ENCODE results near the gene SLC7A7. TPM values are rescaled to one million over a fixed set of nuclear protein-coding genes. Genes with fewer than 3 reads are reported as not detected.
"Not testable (repeated sequence)": the region's sequence is repeated elsewhere in the genome, so short reads cannot be mapped to it uniquely, and the experiment has no call there.

The SLC7A7 gene
- total RNA-seq, 1 donor from 2014 or later: 157 TPM

- no peak overlapping the region for H3K27ac ChIP-seq
- no peaks in the 10 kb centered on the region for H3K9me3 ChIP-seq
- H3K36me3 ChIP-seq: no peaks in the 10 kb centered on the region
- intact Hi-C loops (cut with DNase I): no loop called here
- H3K4me1 ChIP-seq: peaks cover 9% of the 10 kb centered on the region
- DNase-seq (no peak), ATAC-seq (no peak)
- no peak overlapping the region for H3K4me3 ChIP-seq
- no peaks in the 10 kb centered on the region for H3K27me3 ChIP-seq (ENCODE audit: low read depth)
- no peak for TF ChIP-seq CTCF (IDR thresholded peaks at IDR 0.05)
These were observed 20.7 kb downstream of the SLC7A7 start for GRCh38 chr14:22794551-22794951.

- H3K27me3 ChIP-seq (ENCODE audit: low read depth): no peaks in the 10 kb centered on the region
- DNase-seq: no peak
- intact Hi-C loops (cut with DNase I): no loop called here
These were observed 21.3 kb downstream of the SLC7A7 start for GRCh38 chr14:22793976-22794375.

DNA sequence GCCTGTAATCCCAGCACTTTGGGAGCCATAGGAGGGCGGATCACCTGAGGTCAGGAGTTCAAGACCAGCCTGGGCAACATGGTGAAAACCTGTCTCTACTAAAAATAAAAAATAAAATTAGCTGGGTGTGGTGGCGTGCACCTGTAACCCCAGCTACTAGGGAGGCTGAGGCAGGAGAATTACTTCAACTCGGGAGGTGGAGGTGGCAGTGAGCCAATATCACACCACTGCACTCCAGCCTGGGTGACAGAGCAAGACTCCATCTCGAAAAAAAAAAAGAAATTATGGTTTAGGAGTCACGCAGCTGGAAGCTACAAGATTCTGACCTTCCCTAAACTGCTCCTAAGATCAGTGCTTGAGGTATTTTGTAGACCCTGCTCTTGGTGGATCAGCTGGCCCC lies 21.7 kb downstream of the SLC7A7 start:
- H3K36me3 ChIP-seq; ATAC-seq; DNase-seq; H3K27me3 ChIP-seq (ENCODE audit: low read depth); H3K4me3 ChIP-seq; H3K27ac ChIP-seq; intact Hi-C loops (cut with DNase I); H3K4me1 ChIP-seq; H3K9me3 ChIP-seq: not testable (repeated sequence)

More at GRCh38 chr14:22793976-22794375, 21.3 kb downstream of the SLC7A7 start:
- Histone ChIP-seq H3K4me1 (peaks cover 8% of the 10 kb centered on the region), H3K27ac (no peak overlapping the region), H3K36me3 (no peaks in the 10 kb centered on the region), H3K9me3 (no peaks in the 10 kb centered on the region), H3K4me3 (no peak overlapping the region)
- no peak for ATAC-seq
- no peak for TF ChIP-seq CTCF (IDR thresholded peaks at IDR 0.05)

GRCh38 chr14:22792158-22792557 lies 23.1 kb downstream of the SLC7A7 start:
- no peak overlapping the region for H3K4me3 ChIP-seq
- H3K9me3 ChIP-seq: no peaks in the 10 kb centered on the region
- intact Hi-C loops (cut with DNase I): no loop called here
- DNase-seq: no peak
- TF ChIP-seq CTCF (IDR thresholded peaks at IDR 0.05): no peak
- H3K4me1 ChIP-seq: peaks cover 6% of the 10 kb centered on the region
- no peaks in the 10 kb centered on the region for H3K36me3 ChIP-seq
- H3K27me3 ChIP-seq (ENCODE audit: low read depth): no peaks in the 10 kb centered on the region
- no peak overlapping the region for H3K27ac ChIP-seq
- ATAC-seq: no peak

DNA sequence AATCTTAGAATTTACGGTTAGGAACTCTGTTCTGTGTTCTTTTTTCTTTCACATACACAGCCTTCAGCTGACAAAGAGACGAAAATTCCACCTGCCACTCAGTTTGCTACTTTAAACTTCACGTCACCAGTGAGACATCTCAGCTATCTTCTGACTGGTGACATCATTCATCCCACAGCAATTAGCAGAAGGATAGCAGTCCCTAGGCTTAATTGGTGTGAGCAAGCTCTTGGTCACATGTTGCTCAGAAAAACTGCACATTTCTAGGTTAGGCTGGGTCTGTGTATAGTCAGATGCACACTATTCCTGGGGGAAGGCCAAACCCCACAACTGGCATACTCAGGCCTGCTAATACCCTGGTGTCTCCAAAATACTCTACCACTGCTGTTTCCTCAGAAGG lies 23.9 kb downstream of the SLC7A7 start:
- TF ChIP-seq CTCF (IDR thresholded peaks at IDR 0.05): no peak

GRCh38 chr14:22786685-22787084 lies 28.6 kb downstream of the SLC7A7 start:
- intact Hi-C loops (cut with DNase I): no loop called here
- Histone ChIP-seq H3K27ac (no peak overlapping the region), H3K4me3 (no peak overlapping the region), H3K9me3 (no peaks in the 10 kb centered on the region), H3K27me3 (ENCODE audit: low read depth) (no peaks in the 10 kb centered on the region), H3K4me1 (peaks cover 19% of the 10 kb centered on the region), H3K36me3 (no peaks in the 10 kb centered on the region)
- no peak for TF ChIP-seq CTCF (IDR thresholded peaks at IDR 0.05)
- no peak for ATAC-seq
- no peak for DNase-seq

More for the DNA sequence above, 23.9 kb downstream of the SLC7A7 start:
- Histone ChIP-seq H3K36me3 (no peaks in the 10 kb centered on the region), H3K27ac (peak overlapping the region; percentile 58), H3K4me1 (peaks cover 6% of the 10 kb centered on the region), H3K27me3 (ENCODE audit: low read depth) (no peaks in the 10 kb centered on the region), H3K9me3 (no peaks in the 10 kb centered on the region), H3K4me3 (no peak overlapping the region)
- ATAC-seq (peak; percentile 34 to 64), DNase-seq (no peak)
- intact Hi-C loops (cut with DNase I): no loop called here

All from lower lobe of right lung (tissue), 2 donors.